ENCODE results near the gene SERP2.

SERP2 gene

GRCh38 chr13:44350775-44351504 lies 22.7 kb upstream of the SERP2 start:
- Histone ChIP-seq H3K4me3 (no peak overlapping the region), H3K36me3 (no peaks in the 10 kb centered on the region), H3K27me3 (no peaks in the 10 kb centered on the region), H3K4me1 (no peaks in the 10 kb centered on the region), H3K9me3 (no peaks in the 10 kb centered on the region), H3K27ac (no peak overlapping the region)
- intact Hi-C loops (cut with DNase I; ENCODE audit: low total_unique reads): no loop called here
- no peak for TF ChIP-seq CTCF (IDR thresholded peaks at IDR 0.05)
- no peak for DNase-seq

- Histone ChIP-seq H3K27me3 (no peaks in the 10 kb centered on the region), H3K36me3 (no peaks in the 10 kb centered on the region), H3K9me3 (no peaks in the 10 kb centered on the region), H3K27ac (no peak overlapping the region), H3K4me3 (no peak overlapping the region), H3K4me1 (no peaks in the 10 kb centered on the region)
- intact Hi-C loops (cut with DNase I; ENCODE audit: low total_unique reads): no loop called here
- TF ChIP-seq CTCF (IDR thresholded peaks at IDR 0.05): no peak
- no peak for DNase-seq
Measured at GRCh38 chr13:44351505-44351854, 22.1 kb upstream of the SERP2 start.

DNA sequence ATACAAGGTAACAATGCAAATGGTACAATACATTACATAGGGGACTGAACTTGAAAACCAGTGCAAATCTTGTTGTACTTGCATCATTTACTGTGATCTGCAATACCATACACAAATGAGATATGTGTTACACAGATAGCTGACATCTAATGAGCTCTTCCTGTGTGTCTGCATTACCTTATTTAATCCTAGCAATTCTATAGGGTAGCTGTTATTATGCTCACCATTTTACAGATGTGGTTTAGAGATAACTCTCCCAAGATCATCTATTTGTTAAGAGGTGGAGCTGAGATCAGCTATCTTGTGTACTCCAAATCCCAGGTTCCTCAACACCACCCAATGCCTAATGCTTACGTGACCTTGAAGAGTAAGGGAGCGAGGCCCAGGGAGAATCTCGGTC lies 21.4 kb upstream of the SERP2 start:
- no peaks in the 10 kb centered on the region for H3K36me3 ChIP-seq
- no peak overlapping the region for H3K4me3 ChIP-seq
- H3K27ac ChIP-seq: no peak overlapping the region
- TF ChIP-seq CTCF (IDR thresholded peaks at IDR 0.05): no peak
- no peak for DNase-seq
- no peaks in the 10 kb centered on the region for H3K9me3 ChIP-seq
- intact Hi-C loops (cut with DNase I; ENCODE audit: low total_unique reads): no loop called here
- no peaks in the 10 kb centered on the region for H3K27me3 ChIP-seq
- H3K4me1 ChIP-seq: no peaks in the 10 kb centered on the region

GRCh38 chr13:44352671-44353070 lies 21.0 kb upstream of the SERP2 start:
- Histone ChIP-seq H3K9me3 (no peaks in the 10 kb centered on the region), H3K27me3 (no peaks in the 10 kb centered on the region), H3K4me1 (no peaks in the 10 kb centered on the region), H3K4me3 (no peak overlapping the region), H3K36me3 (no peaks in the 10 kb centered on the region), H3K27ac (no peak overlapping the region)
- no peak for DNase-seq
- intact Hi-C loops (cut with DNase I; ENCODE audit: low total_unique reads): no loop called here
- no peak for TF ChIP-seq CTCF (IDR thresholded peaks at IDR 0.05)

GRCh38 chr13:44354331-44354730 lies 19.3 kb upstream of the SERP2 start:
- Histone ChIP-seq H3K9me3 (no peaks in the 10 kb centered on the region), H3K4me3 (no peak overlapping the region), H3K4me1 (no peaks in the 10 kb centered on the region), H3K27ac (no peak overlapping the region), H3K36me3 (no peaks in the 10 kb centered on the region), H3K27me3 (no peaks in the 10 kb centered on the region)
- DNase-seq: no peak
- intact Hi-C loops (cut with DNase I; ENCODE audit: low total_unique reads): no loop called here
- TF ChIP-seq CTCF (IDR thresholded peaks at IDR 0.05): no peak

- DNase-seq: no peak
- Histone ChIP-seq H3K36me3 (no peaks in the 10 kb centered on the region), H3K4me3 (no peak overlapping the region), H3K27me3 (no peaks in the 10 kb centered on the region), H3K4me1 (no peaks in the 10 kb centered on the region), H3K9me3 (no peaks in the 10 kb centered on the region), H3K27ac (no peak overlapping the region)
- TF ChIP-seq CTCF (IDR thresholded peaks at IDR 0.05): no peak
- intact Hi-C loops (cut with DNase I; ENCODE audit: low total_unique reads): no loop called here
Measured at GRCh38 chr13:44354884-44355283, 18.7 kb upstream of the SERP2 start.
